DMS 273 (cell line): ENCODE measurements around the gene AASS.
A peak's percentile ranks its signal among the peaks of the same experiment; 100 is the strongest.
"Not testable (repeated sequence)": the region's sequence is repeated elsewhere in the genome, so short reads cannot be mapped to it uniquely, and the experiment has no call there.

Experiments used
- DNase-seq: peaks from one replicate; lab custom pipeline; 2025; ENCODE audit not compliant: unreplicated experiment; lab: John Stamatoyannopoulos, UW

AASS gene

DNA sequence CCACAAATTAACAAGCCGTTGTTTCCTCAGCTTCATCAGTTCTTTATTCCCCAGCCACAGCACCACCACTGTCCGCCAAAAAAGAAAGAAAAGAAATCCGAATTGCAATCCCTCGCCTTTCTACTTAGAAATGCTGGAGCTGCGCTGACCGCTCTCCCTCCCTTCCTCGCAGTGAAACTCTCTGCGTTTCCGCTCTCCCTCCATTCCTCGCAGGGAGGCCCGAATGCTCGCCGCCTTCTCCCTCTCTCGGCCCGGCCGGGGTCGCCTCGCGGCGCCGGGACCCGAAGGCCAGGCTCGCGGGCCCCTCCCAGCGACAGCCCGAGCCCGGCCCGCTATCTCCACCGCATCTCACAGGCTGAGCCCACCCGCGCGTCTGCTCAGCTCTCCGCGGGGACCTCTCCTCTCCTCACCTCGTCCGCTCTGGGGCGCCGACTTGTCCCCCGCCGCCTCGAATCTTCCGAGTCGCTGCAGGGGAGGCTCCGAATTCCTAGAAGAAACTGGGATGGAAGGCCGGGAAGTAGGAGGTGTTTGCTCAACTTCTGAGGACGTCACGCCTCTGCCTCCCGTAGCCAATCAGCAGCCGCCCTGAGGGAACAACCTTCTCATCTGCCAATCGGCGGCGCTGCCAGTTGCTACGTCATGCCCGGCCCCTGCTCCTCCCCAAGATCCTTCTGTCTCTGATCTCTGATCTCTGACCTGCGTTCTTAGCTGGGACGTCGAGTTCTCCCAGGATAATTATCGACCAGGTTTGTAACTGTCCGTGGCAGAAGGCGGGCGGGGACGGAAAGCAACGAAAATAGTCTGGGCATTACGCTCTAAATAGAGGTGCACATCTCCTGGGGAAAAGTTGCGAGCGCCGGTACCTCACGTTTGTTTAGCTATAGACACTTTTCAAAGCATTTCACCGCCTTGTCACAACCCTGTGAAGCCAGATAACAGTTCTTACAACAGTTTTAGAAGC lies at the start of gene AASS:
TSS of gene AASS (minus strand) at position 499 of the 961 bp plus-strand sequence. CDS start 10,523 bp downstream, outside the sequence.
- DNase-seq: peak; percentile 96

DNA sequence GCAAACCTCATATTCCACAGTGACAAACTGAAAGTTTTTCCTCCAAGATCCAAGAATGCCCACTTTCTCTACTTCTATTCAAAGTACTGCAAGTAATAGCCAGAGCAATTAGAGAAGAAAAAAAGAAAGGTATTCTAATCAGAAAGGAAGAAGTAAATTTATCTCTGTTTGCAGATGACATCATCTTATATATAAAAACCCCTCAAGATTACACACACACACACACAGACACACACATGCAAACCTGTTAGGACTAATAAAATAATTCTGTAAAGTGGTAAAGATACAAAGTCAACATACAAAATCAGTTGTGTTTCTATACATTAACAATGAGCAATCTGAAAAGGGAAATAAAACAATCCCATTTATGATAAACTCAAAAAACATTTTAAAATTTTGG lies 44.7 kb upstream of the AASS start:
- DNase-seq: no peak

DNA sequence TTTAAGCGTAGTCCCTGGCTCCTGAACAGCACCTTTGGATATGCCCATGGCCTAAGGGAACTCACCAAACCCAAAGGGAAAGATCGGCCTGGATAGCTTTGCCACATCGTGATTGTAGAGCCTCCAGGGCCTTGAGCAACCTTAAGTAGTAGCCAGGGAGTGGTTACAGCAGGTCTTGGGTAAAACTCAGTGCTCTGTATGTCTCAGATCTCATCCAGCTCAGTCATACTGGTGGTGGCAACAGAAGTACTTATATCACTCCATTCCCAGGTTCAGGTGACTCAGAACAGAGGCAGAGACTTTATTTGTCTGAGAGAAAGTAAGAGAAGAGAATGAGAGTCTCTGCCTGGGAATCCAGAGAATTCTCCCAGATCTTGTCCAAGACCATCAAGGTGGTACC lies 39.1 kb upstream of the AASS start:
- DNase-seq: no peak

DNA sequence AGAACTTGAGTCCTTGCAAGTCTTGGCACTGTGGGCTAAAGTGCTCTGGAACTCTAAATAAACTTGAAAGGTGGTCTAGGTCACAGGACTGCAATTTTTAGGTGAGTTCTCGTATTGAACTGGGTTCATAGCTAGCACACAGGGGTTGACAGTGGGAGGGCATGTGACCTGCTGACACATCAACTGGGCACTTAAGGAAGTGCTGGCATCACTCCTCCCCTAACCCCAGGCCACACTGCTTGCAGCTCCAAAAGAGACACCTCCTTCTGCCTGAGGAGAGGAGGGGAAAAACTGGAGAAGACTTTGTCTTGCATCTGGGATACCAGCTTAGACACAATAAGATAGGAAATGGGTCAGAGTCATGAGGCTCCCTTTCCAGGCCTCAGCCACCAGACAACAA lies 38.0 kb upstream of the AASS start:
- no peak for DNase-seq

DNA sequence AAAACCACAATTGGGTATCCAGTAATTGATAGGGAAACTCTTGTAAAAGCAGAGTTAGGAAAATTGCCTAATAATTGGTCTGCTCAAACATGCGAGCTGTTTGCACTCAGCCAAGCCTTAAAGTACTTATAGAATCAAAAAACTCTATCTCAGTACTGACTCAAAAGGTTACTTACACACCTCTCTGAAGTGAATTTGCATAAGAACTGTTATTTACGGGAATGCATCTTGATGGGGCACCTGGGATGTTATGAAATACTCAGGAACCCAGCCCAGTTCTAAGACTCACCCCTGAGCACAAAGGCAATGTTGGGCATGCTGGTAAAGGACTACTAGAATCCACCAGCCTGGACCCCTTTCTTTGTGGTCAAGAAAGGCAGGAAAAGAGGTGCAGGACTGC lies 28.1 kb upstream of the AASS start:
- not testable (repeated sequence) for DNase-seq

DNA sequence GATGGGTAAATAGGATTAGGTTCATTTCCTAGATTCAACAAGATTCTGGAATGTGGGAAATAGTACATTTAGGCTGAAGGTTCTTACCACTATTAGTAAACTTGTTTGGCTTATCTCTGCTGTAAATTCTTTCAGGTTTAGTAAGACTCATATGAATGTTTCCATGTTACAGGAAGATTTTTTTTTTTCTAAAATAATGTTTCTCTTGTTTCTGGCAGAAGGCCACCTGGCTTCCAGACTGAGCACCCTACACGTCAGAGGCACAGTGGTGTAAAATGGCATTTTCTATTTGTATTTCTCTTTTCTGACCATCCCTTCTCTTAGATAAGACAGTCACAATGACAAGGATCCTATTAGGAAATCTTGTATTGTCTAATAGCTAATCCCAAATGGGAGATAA lies 22.7 kb upstream of the AASS start:
- no peak for DNase-seq

DNA sequence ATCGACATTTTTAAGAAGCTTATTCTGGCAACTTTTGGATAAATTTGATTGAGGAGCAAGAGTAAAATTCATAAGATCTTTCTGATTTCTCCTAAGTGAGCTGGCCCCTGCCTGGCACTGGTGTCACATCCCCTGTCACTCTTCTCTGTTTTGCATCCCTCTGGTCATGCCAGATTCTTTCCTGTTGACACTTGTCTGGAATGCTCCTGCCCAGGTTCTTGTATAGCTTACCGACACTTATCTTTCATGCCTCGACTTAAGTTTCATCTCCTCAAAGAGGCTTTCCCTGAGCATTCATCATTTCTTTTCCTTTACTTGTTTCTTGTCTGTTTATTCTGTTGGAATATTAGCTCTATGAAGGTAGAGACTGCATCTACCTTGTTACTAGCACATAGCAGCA lies 22.2 kb upstream of the AASS start:
- DNase-seq: no peak

DNA sequence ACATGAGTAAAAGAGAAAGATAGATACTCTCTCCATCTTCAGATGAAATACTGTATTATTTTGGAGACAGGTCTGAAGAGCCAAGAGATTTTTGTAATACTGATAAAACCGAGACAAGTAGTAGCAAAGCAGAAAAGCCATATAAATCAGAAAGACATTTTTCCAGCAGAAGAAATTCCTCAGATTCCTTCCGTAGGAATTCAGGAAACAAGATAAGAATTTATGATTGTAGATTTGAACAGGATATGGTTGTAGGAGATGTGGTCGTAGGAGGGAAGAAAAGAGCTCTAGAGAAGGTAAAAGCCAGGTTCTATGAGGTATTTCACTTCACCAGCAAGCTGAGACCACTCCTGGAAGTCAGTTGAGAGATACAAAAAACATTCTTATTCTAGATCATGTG lies 17.6 kb upstream of the AASS start:
- no peak for DNase-seq

DNA sequence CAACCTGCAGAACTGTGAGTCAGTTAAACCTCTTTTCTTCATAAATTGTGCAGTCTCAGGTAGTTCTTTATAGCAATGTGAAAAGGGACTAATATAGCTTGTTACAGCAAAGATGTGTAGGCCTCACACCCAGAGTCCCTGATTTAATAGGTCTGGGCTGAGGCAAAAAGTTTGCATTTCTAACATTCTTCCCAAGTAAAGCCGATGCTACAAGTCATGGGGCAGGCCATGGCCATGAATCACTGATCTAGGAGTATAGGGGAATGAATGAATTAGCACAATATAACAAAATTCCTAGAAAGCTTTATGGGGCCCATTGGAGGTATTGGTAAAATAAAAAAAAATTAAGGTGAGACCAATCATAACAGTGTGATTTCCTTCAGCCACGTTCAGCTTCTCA lies 11.5 kb upstream of the AASS start:
- no peak for DNase-seq

DNA sequence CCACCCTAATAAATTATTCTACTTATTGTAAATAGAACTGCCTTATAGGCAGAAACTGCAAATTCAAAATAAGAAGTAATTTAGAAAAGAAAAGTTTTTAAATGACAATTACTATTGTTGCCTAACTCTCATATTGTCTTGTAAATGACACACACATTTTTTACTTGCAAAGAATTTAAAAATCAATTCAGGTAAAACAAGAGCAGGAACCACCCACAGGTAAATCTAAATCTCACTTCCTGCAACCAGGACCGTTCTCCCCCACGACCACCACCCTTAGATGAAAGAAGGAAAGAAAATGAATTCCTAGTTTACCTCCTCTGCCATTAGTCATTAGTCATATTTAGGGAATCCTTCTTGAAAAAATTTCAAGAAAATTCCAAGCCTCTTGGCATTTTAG lies 4.8 kb upstream of the AASS start:
- DNase-seq: no peak

DNA sequence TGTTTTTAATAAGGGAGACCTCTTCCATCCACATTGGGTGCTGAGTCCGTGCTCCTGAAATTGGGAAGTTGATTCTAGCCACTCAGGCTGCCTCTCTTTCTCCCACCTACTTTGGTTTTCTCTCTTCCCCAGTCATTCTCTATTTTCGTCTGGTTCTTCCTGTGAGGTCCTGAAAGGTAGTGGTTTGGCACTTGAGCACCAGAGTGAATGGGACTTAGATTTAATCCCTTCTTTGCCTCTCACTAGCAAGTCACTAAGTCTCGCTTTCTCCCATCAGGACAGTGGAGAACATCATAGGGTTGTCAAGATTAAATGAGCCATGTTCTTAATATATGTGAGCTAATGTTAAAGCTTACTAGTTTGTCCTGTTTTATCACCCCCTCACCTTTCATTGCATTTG lies 4.0 kb upstream of the AASS start:
- no peak for DNase-seq

DNA sequence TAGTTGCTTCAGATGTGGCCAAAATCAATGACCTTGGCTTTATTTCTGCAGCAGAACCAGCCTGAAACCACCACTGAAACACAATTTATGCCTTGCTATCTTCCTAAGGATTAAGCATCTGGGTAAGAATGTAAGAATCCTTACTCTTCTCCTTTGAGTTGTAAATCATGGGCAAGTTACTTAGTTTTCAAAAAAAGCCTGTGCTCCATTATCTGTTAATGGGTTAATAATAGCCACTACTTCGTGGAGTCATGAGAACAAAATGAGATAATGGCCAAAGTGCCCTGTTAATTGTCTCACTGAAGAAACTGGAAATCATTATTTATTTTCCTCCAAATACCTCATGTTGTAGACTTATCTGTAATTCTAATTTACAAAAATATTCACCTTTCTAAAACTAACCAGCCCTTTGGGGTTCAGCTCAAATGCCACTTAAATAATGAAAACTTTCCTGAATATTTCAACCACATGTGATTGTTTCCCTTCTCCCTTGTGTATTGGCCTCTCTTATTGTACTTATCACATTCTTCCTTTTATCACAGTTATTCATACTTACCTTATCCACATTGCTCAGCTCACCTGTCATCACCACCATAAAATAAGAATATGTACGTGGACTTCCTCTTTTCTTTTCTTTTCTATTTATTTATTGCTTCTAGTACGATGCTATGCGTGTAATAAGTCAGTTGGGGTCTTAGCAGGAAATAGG lies 2.0 kb upstream of the AASS start:
- no peak for DNase-seq

DNA sequence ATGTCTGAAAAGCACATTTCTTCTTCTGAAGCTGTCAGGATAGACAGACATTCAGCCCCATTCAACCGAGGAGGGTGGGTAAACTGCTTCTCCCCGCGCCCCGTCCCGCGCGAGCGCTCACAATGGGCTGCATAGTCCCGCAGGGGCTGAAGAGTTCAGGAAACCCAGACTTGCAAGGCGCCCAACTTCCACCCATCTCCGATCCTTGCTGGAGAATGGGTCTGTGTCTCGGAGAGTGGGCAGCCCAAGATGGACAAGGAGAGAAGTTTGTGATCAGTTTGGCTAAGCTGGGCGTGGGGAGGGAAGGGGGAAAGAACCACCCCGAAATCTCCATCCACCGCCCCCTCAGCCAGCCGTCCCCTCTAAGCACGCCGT lies 686 bp downstream of the AASS start:
- DNase-seq: peak; percentile 34

DNA sequence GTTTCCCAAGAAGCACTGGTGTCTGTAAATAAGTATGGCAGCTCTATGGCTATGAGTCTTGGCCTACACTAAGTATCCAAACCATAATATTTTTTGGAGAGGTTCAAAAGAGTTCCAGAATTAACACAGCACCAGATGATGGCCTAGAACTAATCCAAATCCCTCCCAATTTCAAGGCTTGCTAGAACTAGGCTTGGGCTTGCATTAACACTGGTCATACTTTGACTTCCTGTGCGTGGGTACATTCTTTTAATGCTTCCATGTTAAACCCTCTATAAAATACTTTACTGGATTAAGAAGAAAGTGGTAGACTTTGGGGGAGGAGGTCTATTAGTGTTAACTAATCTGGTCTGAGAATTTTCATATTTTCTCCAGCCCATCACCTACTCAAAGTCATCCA lies 3.1 kb downstream of the AASS start:
- DNase-seq: no peak

DNA sequence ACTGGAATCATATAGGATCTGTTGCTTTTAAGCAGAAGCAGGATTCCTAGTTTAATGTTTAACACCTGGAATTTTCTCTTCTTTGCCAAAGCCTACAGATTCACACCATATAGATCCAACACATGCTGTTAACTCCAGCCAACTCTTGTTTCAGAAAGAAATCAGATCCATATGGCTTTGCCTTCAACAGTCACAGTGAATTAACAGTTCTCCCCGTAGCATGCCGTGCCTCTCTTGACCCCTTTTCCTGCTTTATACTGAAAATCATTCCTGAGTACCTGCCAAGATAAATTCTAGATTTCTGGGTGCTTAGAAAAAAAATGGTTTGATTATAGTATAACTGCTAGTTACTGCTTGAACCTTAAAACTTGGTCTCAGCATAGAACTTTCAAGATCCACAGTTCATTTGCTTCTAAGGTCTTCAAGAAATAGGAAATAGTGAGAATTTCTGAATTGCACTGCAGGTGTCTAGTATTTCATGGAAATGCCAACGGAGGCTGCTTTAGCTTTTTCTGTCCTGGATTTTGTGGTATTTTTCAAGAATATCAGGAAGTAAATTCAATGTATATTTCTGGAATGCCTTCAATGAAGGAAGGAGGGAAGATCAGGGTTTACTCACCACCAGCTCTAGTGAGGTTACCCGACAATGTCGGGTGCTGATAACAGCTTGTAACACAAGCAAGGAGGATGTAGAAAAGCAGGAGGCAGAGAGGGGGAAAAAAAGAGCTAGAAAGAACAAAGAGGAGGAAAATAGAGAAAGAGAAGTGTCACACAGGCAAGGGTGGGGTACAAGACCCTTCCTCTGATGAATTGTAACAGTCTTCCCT lies 6.6 kb downstream of the AASS start:
- DNase-seq: no peak

DNA sequence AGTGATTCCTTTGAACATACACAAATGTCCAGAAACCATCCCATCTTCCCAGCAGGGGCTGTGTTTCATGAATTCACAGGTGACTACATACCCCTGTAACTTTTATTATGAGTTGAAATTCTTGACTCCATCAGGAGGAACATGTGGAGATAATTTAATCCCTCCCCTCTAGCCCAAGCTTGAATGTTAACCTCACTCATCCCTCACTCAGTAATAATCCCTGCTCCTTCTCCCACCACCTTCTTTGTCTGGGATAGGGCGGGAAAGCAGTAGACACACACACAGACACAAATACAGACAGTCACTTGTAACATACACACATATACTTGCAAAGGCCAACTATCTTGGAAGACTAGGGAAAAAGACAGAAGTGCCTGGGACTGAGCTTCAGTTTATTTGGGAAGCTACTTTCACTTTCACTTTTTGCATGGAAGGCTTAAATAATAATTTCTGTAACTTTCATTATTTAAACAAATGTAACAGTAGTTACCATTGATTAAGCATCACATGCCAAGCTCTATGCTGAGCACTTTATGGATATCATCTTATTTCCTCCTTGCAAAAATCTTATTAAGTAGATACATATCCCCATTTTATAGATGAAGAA lies 7.3 kb downstream of the AASS start:
- DNase-seq: no peak

DNA sequence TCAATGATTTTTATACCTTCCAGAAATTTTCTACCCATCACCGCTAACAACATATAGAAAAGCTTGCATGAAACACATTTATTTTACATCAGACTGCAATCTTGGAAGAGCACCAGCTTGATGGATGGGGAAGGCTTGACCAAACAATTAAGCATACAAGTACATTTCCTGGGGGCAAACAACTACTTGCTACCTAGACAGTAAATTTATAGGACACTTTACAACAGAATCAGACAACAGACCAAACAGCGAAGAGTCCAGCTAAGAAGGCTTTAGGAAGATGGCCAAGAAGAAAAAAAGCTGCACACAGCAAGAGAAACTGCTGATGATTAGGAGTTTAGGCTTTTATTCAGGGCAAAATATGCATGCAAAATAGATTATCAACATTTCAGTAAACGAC lies 8.0 kb downstream of the AASS start:
- DNase-seq: no peak

DNA sequence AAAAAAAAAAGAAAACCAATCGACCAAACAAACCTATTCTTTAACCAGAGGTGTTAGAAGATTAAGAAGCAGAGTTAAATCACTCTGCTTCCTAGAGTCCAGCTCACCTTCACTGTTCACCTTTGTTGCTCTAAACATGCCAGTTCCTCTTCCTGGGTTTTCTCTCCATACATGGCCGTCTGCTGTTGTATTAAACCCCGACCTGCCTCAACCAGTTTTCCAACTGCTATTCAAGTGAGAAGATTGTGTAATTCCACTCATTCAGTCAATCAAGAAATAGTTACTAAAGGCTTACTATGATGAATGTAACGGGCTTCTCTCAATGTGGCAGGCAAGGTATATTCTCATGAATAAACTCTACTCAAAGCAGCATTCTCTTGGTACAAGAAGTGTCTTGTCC lies 8.8 kb downstream of the AASS start:
- no peak for DNase-seq

DNA sequence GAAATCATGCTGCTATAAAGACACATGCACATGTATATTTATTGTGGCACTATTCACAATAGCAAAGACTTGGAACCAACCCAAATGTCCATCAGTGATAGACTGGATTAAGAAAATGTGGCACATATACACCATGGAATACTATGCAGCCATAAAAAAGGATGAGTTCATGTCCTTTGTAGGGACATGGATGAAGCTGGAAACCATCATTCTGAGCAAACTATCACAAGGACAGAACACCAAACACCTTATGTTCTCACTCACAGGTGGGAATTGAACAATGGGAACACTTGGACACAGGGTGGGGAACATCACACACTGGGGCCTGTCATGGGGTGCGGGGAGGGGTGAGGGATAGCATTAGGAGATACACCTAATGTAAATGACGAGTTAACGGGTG lies 9.3 kb downstream of the AASS start:
- DNase-seq: not testable (repeated sequence)

DNA sequence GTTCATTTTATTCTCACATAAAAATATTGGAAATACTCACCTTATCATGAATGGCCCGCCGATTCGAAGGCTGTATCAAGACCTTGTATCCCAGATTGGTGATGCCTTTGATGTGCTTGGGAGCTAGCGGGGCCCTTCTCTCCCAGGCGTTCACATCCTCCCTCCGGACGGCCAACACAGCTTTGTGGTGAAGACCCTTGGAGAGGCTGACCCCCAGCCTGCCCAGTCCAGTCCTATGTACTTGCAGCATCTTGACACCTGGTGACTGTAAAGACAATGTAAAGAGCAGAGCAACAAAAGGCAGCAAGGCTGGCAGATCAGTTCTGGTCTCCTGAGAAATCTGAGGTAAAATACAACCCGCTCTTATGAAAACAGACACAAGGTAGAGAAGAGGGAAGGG lies 10.6 kb downstream of the AASS start:
- DNase-seq: no peak

DNA sequence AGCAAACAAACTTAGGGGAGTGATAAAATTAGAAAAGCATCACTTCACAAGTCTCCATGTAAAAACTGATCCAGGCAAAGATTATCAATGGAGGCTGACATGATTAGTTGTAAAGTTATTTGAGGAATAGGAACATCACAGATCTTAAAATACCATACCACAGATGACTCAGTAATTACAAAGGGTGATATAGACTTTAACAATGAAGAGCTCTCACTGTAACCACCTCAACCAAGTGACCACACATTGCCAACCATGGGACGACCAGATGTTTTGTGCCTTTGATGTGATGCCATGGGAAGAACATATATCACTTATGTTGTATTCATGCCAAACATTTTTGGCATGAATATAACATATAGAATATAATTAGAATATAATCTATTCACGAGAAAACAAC lies 11.7 kb downstream of the AASS start:
- DNase-seq: no peak
